ENCODE results near the gene AQP2.

Gene AQP2

GRCh38 chr12:49917788-49918173, 32.8 kb upstream of the AQP2 start:
- DNase-seq (ENCODE audit: extremely low spot score, insufficient read length, low read depth) = no peak
- no peak for FAIRE-seq

- DNase-seq (ENCODE audit: extremely low spot score, insufficient read length, low read depth) = no peak
- no peak for FAIRE-seq
These were observed 30.2 kb upstream of the AQP2 start for GRCh38 chr12:49920241-49920914.

- FAIRE-seq (no peak), DNase-seq (ENCODE audit: extremely low spot score, insufficient read length, low read depth) (no peak)
These were observed 29.6 kb upstream of the AQP2 start for GRCh38 chr12:49920915-49921286.

GRCh38 chr12:49921299-49921698, 29.2 kb upstream of the AQP2 start:
- no peak for DNase-seq (ENCODE audit: extremely low spot score, insufficient read length, low read depth)
- FAIRE-seq = no peak

GRCh38 chr12:49921936-49922335, 28.6 kb upstream of the AQP2 start:
- no peak for DNase-seq (ENCODE audit: extremely low spot score, insufficient read length, low read depth)
- no peak for FAIRE-seq

GRCh38 chr12:49922349-49923034, 28.0 kb upstream of the AQP2 start:
- DNase-seq (ENCODE audit: extremely low spot score, insufficient read length, low read depth) = no peak
- FAIRE-seq = no peak

GRCh38 chr12:49923035-49923644, 27.4 kb upstream of the AQP2 start:
- DNase-seq (ENCODE audit: extremely low spot score, insufficient read length, low read depth) = no peak
- FAIRE-seq = no peak

GRCh38 chr12:49923880-49924556, 26.5 kb upstream of the AQP2 start:
- FAIRE-seq (no peak), DNase-seq (ENCODE audit: extremely low spot score, insufficient read length, low read depth) (no peak)

- FAIRE-seq (no peak), DNase-seq (ENCODE audit: extremely low spot score, insufficient read length, low read depth) (no peak)
These were observed 25.8 kb upstream of the AQP2 start for GRCh38 chr12:49924628-49925246.

- FAIRE-seq = no peak
- no peak for DNase-seq (ENCODE audit: extremely low spot score, insufficient read length, low read depth)
These were observed 24.9 kb upstream of the AQP2 start for GRCh38 chr12:49925433-49926204.

GRCh38 chr12:49928471-49928870, 22.1 kb upstream of the AQP2 start:
- no peak for DNase-seq (ENCODE audit: extremely low spot score, insufficient read length, low read depth)
- no peak for FAIRE-seq

GRCh38 chr12:49929581-49929980, 21.0 kb upstream of the AQP2 start:
- FAIRE-seq = no peak
- DNase-seq (ENCODE audit: extremely low spot score, insufficient read length, low read depth) = no peak

- DNase-seq (ENCODE audit: extremely low spot score, insufficient read length, low read depth) (no peak), FAIRE-seq (no peak)
These were observed 19.8 kb upstream of the AQP2 start for GRCh38 chr12:49930515-49931288.

GRCh38 chr12:49932023-49932422, 18.5 kb upstream of the AQP2 start:
- FAIRE-seq = no peak
- no peak for DNase-seq (ENCODE audit: extremely low spot score, insufficient read length, low read depth)

- FAIRE-seq = no peak
These were observed 17.9 kb upstream of the AQP2 start for GRCh38 chr12:49932533-49933130.

GRCh38 chr12:49933796-49934195, 16.7 kb upstream of the AQP2 start:
- DNase-seq (ENCODE audit: extremely low spot score, insufficient read length, low read depth) = no peak

More at GRCh38 chr12:49932533-49933130, 17.9 kb upstream of the AQP2 start:
- no peak for DNase-seq (ENCODE audit: extremely low spot score, insufficient read length, low read depth)

GRCh38 chr12:49934505-49934904, 16.0 kb upstream of the AQP2 start:
- no peak for FAIRE-seq
- no peak for DNase-seq (ENCODE audit: extremely low spot score, insufficient read length, low read depth)

More at GRCh38 chr12:49933796-49934195, 16.7 kb upstream of the AQP2 start:
- FAIRE-seq = no peak

GRCh38 chr12:49936925-49937324, 13.6 kb upstream of the AQP2 start:
- FAIRE-seq (no peak), DNase-seq (ENCODE audit: extremely low spot score, insufficient read length, low read depth) (no peak)
